K562 (cell line): ENCODE measurements around the gene SESN3. TPM values are rescaled to one million over a fixed set of nuclear protein-coding genes. Genes with fewer than 3 reads are reported as not detected.

Source experiments
- ATAC-seq: fragments of 200-7000 bp; cut with Tn5 transposase; 3 replicates; pipeline ENCODE4 v1.9.1; 2020; ENCODE audit warnings: moderate library complexity
- BruUV-seq: library from RNA; stranded (reverse); fragments of 400-500 nt; replicated peaks from 2 replicates; lab custom pipeline; 2021; lab: Mats Ljungman, UMichigan
- CTCF ChIA-PET: fragments of 300-600 bp; formaldehyde crosslinking; extraction: SDS; loops from one replicate; lab custom pipeline; 2021; ENCODE audit warnings: low intra/inter-chr PET ratio; lab: Yijun Ruan, JAX
- POLR2A ChIA-PET: fragments of 300-600, 350-650 bp; sonication (Branson Sonifier 250); formaldehyde crosslinking; extraction: SDS; loops from one replicate; lab custom pipeline; 2021; ENCODE audit warnings: antibody characterized with exemption, inconsistent platforms; lab: Yijun Ruan, JAX
- DNase-seq, 4 experiments: peaks; one replicate each; pipeline versions ENCODE4 v3.0.0 to v3.0.0-alpha.2; 2011 to 2018; ENCODE audit warnings: low spot score in 3 of 4, mixed read lengths in 3 of 4; ENCODE audit errors: extremely low read depth in 1 of 4
- FAIRE-seq: peaks from 2 replicates; lab custom pipeline; 2011; peaks lifted over from hg19 to GRCh38; lab: Jason Lieb, UNC
- H2AFZ ChIP-seq: 2 replicates; pipeline ENCODE4 v1.6.0; 2011; ENCODE audit warnings: low read depth, low read length, control low read depth, inconsistent platforms
- H3K27ac ChIP-seq: fragments of 200-600 bp; 3 replicates; pipeline ENCODE4 v1.8.0; 2011; ENCODE audit warnings: low read depth, mild to moderate bottlenecking, control low read depth, inconsistent platforms, low read length, moderate library complexity, mixed read lengths; ENCODE audit errors: extremely low read depth
- H3K27me3 ChIP-seq, 2 experiments: fragments of 300-600 bp in 1 of 2; 2 replicates in 1 of 2; 3 replicates in 1 of 2; pipeline versions ENCODE4 v1.6.0 to v1.8.0; 2011; ENCODE audit warnings: inconsistent platforms in 2 of 2, low read length in 2 of 2, mild to moderate bottlenecking in 1 of 2, mixed read lengths in 1 of 2, moderate library complexity in 1 of 2; ENCODE audit not compliant: control insufficient read depth in 2 of 2, insufficient read depth in 2 of 2
- H3K36me3 ChIP-seq: fragments of 300-600 bp; 3 replicates; pipeline ENCODE4 v1.8.0; 2011; ENCODE audit warnings: mild to moderate bottlenecking, low read length, inconsistent platforms; ENCODE audit not compliant: control insufficient read depth, insufficient read depth
- H3K4me1 ChIP-seq, 2 experiments: fragments of 200-600 bp in 1 of 2; replicated peaks in 1 of 2; 2 replicates in 1 of 2; 3 replicates in 1 of 2; pipeline versions ENCODE4 v1.5.1 to v1.8.0; 2011; ENCODE audit warnings: inconsistent platforms in 2 of 2, low read length in 2 of 2, mild to moderate bottlenecking in 1 of 2, mixed read lengths in 1 of 2, moderate library complexity in 1 of 2; ENCODE audit not compliant: control insufficient read depth in 2 of 2, insufficient read depth in 2 of 2
- H3K4me2 ChIP-seq: 2 replicates; pipeline ENCODE4 v1.6.1; 2011; ENCODE audit warnings: low read length, control low read depth, inconsistent platforms, mixed read lengths; ENCODE audit not compliant: insufficient read depth
- H3K4me3 ChIP-seq: fragments of 200-600 bp; sonication (generic), shearing (Covaris generic); 2 replicates; pipeline ENCODE4 v1.5.1; 2016; ENCODE audit warnings: control low read depth, inconsistent platforms
- H3K79me2 ChIP-seq: fragments of 200-600 bp; 3 replicates; pipeline ENCODE4 v1.8.0; 2011; ENCODE audit warnings: low read length, inconsistent platforms; ENCODE audit not compliant: control insufficient read depth, insufficient read depth
- H3K9ac ChIP-seq, 2 experiments: 2 replicates each; pipeline versions ENCODE4 v1.6.0 to v1.6.1; 2011; ENCODE audit warnings: low read depth in 2 of 2, low read length in 2 of 2, control low read depth in 1 of 2, inconsistent platforms in 1 of 2, mild to moderate bottlenecking in 1 of 2, mixed read lengths in 1 of 2; ENCODE audit not compliant: insufficient read depth in 1 of 2
- H3K9me1 ChIP-seq: one replicate; pipeline ENCODE4 v1.6.0; 2011; ENCODE audit warnings: inconsistent platforms, mild to moderate bottlenecking, low read length, moderate library complexity; ENCODE audit not compliant: control insufficient read depth, insufficient read depth
- H3K9me3 ChIP-seq: replicated peaks from 2 replicates; pipeline ENCODE4 v1.5.1; 2011; ENCODE audit warnings: low read depth, low read length, inconsistent platforms; ENCODE audit not compliant: control insufficient read depth, insufficient read depth
- H4K20me1 ChIP-seq: replicated peaks from 2 replicates; pipeline ENCODE4 v1.6.1; 2011; ENCODE audit warnings: low read length, inconsistent platforms, mixed read lengths; ENCODE audit not compliant: control insufficient read depth, insufficient read depth
- CBX8 ChIP-seq: fragments of 200-600 bp; sonication (generic); IDR thresholded peaks from 2 replicates; pipeline ENCODE4 v1.6.1; 2012; ENCODE audit warnings: borderline replicate concordance, mixed run types, low read depth, mild to moderate bottlenecking, moderate library complexity, mixed read lengths, low read length, control low read depth, inconsistent platforms; ENCODE audit not compliant: poor library complexity, severe bottlenecking; ENCODE audit errors: extremely low read depth
- HDAC2 ChIP-seq: fragments of 450-650 bp; IDR thresholded peaks from 2 replicates; pipeline ENCODE4 v1.6.1; 2016; ENCODE audit warnings: mild to moderate bottlenecking
- MYNN ChIP-seq, 2 experiments: sonication (generic); formaldehyde crosslinking in 1 of 2; IDR thresholded peaks; 2 replicates each; pipeline versions ENCODE4 v1.5.0 to v1.6.1; 2016 to 2020; ENCODE audit warnings: antibody characterized with exemption in 1 of 2, missing genetic modification reagents in 1 of 2
- NFE2 ChIP-seq: IDR thresholded peaks from 2 replicates; pipeline ENCODE4 v1.6.1; 2014; ENCODE audit warnings: antibody characterized with exemption, low read depth
- RBM39 ChIP-seq: fragments of 200-400 bp; formaldehyde crosslinking; optimal IDR thresholded peaks from 2 replicates; pipeline ENCODE3; 2018; ENCODE audit warnings: low read depth, low read length
- SP2 ChIP-seq: IDR thresholded peaks from 2 replicates; pipeline ENCODE4 v1.6.1; 2011; ENCODE audit warnings: mild to moderate bottlenecking, low read depth, low read length, moderate library complexity; ENCODE audit not compliant: poor library complexity, severe bottlenecking; ENCODE audit errors: extremely low read depth
- ZNF165 ChIP-seq: fragments of 250-450 bp; sonication (Bioruptor Pico); IDR thresholded peaks from 2 replicates; pipeline ENCODE4 v1.4.0; 2020; ENCODE audit warnings: borderline replicate concordance
- ZNF253 ChIP-seq: fragments of 250-450 bp; sonication (Bioruptor Pico); conservative IDR thresholded peaks from 2 replicates; pipeline ENCODE4 v1.6.1; 2021; ENCODE audit warnings: mild to moderate bottlenecking
- ZNF316 ChIP-seq: fragments of 450-650 bp; IDR thresholded peaks from 2 replicates; pipeline ENCODE4 v1.6.1; 2016
- ZNF41 ChIP-seq: fragments of 250-450 bp; sonication (Bioruptor Pico); conservative IDR thresholded peaks from 2 replicates; pipeline ENCODE4 v1.4.0; 2020; ENCODE audit warnings: mild to moderate bottlenecking
- WGBS: fragments of 100-300 bp; shearing (Covaris generic); methylation state at CpG from one replicate; pipeline ENCODE4 v1.1.6; 2016; ENCODE audit warnings: low coverage, mixed read lengths; ENCODE audit not compliant: insufficient coverage; ENCODE audit errors: missing lambda C conversion rate; 5-methylcytosine and 5-hydroxymethylcytosine counted together
- in situ Hi-C: fragments of 300-500 bp; cut with MboI; formaldehyde crosslinking; loops from 4 replicates; pipeline ENCODE4 v1.15.0; 2018; ENCODE audit warnings: inconsistent platforms, mixed read lengths
- intact Hi-C: fragments of 100-400 bp; cut with micrococcal nuclease; formaldehyde crosslinking; loops from 2 replicates; pipeline ENCODE4 v1.14.2; 2022
- polyA plus RNA-seq, 8 experiments: library from polyadenylated mRNA; depleted of rRNA in 4 of 8; stranded (reverse) in 5 of 8; unstranded in 3 of 8; fragments of >200 nt; fragmentation: Nextera tagmentation in 2 of 8; fragmentation: Illumina TruSeq in 1 of 8; extraction: Ambion mirVana in 2 of 8; extraction: Trizol in 1 of 8; gene quantifications; 2 replicates each; pipeline versions ENCODE4 v1.2.1 to v1.2.3, GENCODE V29; 2011 to 2014; ENCODE audit warnings: inconsistent platforms in 1 of 8, missing spikeins in 1 of 8
- total RNA-seq, 7 experiments: library from RNA; depleted of rRNA in 6 of 7; stranded (reverse); fragments of >200 nt in 6 of 7; fragmentation: Illumina TruSeq in 2 of 7; extraction: Trizol in 2 of 7; gene quantifications; 2 replicates each; pipeline versions ENCODE4 v1.2.1 to v1.2.3, GENCODE V29; 2011 to 2021; ENCODE audit warnings: low replicate concordance in 1 of 7
- TF ChIP-seq, protein P1 (sequence below): sonication (generic); formaldehyde crosslinking; IDR thresholded peaks from 2 replicates; pipeline ENCODE4 v1.8.0; 2023; ENCODE audit warnings: mild to moderate bottlenecking, missing genetic modification reagents
- TF ChIP-seq, protein P2 (sequence below): fragments of 450-650 bp; IDR thresholded peaks from 2 replicates; pipeline ENCODE4 v1.6.1; 2018; ENCODE audit not compliant: partially characterized antibody
- TF ChIP-seq, protein P3 (sequence below): fragments of 250-450 bp; sonication (Bioruptor Pico); IDR thresholded peaks from 2 replicates; pipeline ENCODE4 v1.5.1; 2021; ENCODE audit warnings: mild to moderate bottlenecking

SESN3 gene
- total and polyA plus RNA-seq, 9 of the 15 experiments (the other 6 are each of a cell fraction or from before 2014, with no cell fraction given), result 0.44 to 2.6 (median 1.5) TPM

DNA sequence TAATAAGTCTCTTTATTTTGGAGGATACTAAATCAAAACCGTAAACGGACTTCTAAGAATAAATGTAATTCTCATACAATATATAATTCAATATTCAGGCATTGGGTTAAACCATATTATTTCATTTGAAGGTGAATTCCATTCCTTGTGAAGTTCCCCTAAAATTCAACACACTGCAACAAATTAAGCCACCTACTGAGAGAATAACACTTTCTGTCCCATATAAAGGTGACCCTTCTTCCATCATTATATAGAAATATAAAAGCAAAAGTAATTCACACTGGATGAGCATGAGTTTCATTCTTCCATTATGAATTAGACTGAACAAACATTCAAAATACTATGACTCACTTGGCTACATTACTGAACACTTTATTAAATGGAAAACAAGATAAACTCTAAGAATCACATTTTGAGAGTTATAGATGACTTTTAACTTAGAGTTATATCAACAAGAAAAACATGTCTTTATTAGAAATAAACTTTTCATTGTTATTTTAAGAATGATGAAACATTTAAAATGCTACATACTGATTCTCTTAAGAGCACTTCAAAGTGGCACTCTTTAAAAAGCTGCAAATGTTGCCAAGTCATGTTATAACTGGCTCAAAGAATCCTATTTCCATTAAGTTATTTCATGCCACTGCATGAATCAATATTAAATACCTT is 2.8 kb downstream of the SESN3 start:
- no peak for FAIRE-seq
- DNase-seq, result no peak
- no peaks in the 10 kb centered on the region for H3K9me1 ChIP-seq
- peaks cover 0 to 5% of the 10 kb centered on the region in 2 experiments; a peak in 1 of 5 replicates for H3K27me3 ChIP-seq
- ATAC-seq, result no peak
- peaks cover 4% of the 10 kb centered on the region; the same call in 1 of the 2 replicates for H3K9me3 ChIP-seq
- H4K20me1 ChIP-seq, result no peaks in the 10 kb centered on the region
- no TSS peak for BruUV-seq
- H3K4me3 ChIP-seq, result no peak overlapping the region
- no peak overlapping the region for H3K4me2 ChIP-seq
- 30% methylated on average over 2 of the region's 2 CpGs for WGBS
- no peaks in the 10 kb centered on the region for H3K36me3 ChIP-seq
- CTCF ChIA-PET, result no interaction called here
- peaks cover 4 to 14% of the 10 kb centered on the region in 2 experiments; a peak in 4 of 5 replicates for H3K4me1 ChIP-seq
- no peak overlapping the region for H3K9ac ChIP-seq
- no peak overlapping the region for H2AFZ ChIP-seq
- H3K27ac ChIP-seq, result peak overlapping the region; percentile 5; the same call in 1 of the 3 replicates
- POLR2A ChIA-PET, result interaction anchor here (1.0 to 1.3 kb wide), 3 partner anchors 10 to 27 kb away, joined by 3 to 5 read pairs (median 3); no protein-coding TSS in a partner anchor
- intact Hi-C loops (no loop called here), in situ Hi-C loops (no loop called here)
- 0 out of 3 replicates have a peak, but pooled peaks cover 4% of the 10 kb centered on the region for H3K79me2 ChIP-seq
- TF ChIP-seq ZNF41 (CRISPR knock-in tag), result no peak
- TF ChIP-seq SP2, result no peak
- TF ChIP-seq ZNF253, result no peak
- no peak for TF ChIP-seq ZNF165 (CRISPR knock-in tag)
- TF ChIP-seq, protein P1, sequence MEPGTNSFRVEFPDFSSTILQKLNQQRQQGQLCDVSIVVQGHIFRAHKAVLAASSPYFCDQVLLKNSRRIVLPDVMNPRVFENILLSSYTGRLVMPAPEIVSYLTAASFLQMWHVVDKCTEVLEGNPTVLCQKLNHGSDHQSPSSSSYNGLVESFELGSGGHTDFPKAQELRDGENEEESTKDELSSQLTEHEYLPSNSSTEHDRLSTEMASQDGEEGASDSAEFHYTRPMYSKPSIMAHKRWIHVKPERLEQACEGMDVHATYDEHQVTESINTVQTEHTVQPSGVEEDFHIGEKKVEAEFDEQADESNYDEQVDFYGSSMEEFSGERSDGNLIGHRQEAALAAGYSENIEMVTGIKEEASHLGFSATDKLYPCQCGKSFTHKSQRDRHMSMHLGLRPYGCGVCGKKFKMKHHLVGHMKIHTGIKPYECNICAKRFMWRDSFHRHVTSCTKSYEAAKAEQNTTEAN (CRISPR knock-in tag), result no peak
- peak; percentile 66 for TF ChIP-seq NFE2
- TF ChIP-seq, protein P2, sequence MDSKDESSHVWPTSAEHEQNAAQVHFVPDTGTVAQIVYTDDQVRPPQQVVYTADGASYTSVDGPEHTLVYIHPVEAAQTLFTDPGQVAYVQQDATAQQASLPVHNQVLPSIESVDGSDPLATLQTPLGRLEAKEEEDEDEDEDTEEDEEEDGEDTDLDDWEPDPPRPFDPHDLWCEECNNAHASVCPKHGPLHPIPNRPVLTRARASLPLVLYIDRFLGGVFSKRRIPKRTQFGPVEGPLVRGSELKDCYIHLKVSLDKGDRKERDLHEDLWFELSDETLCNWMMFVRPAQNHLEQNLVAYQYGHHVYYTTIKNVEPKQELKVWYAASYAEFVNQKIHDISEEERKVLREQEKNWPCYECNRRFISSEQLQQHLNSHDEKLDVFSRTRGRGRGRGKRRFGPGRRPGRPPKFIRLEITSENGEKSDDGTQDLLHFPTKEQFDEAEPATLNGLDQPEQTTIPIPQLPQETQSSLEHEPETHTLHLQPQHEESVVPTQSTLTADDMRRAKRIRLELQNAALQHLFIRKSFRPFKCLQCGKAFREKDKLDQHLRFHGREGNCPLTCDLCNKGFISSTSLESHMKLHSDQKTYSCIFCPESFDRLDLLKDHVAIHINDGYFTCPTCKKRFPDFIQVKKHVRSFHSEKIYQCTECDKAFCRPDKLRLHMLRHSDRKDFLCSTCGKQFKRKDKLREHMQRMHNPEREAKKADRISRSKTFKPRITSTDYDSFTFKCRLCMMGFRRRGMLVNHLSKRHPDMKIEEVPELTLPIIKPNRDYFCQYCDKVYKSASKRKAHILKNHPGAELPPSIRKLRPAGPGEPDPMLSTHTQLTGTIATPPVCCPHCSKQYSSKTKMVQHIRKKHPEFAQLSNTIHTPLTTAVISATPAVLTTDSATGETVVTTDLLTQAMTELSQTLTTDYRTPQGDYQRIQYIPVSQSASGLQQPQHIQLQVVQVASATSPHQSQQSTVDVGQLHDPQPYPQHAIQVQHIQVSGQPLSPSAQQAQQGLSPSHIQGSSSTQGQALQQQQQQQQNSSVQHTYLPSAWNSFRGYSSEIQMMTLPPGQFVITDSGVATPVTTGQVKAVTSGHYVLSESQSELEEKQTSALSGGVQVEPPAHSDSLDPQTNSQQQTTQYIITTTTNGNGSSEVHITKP, result peak; percentile 63
- TF ChIP-seq ZNF316, result peak; percentile 44
- no peak for TF ChIP-seq RBM39
- no peak for TF ChIP-seq HDAC2
- TF ChIP-seq CBX8, result peak; percentile 15
- TF ChIP-seq, protein P3, sequence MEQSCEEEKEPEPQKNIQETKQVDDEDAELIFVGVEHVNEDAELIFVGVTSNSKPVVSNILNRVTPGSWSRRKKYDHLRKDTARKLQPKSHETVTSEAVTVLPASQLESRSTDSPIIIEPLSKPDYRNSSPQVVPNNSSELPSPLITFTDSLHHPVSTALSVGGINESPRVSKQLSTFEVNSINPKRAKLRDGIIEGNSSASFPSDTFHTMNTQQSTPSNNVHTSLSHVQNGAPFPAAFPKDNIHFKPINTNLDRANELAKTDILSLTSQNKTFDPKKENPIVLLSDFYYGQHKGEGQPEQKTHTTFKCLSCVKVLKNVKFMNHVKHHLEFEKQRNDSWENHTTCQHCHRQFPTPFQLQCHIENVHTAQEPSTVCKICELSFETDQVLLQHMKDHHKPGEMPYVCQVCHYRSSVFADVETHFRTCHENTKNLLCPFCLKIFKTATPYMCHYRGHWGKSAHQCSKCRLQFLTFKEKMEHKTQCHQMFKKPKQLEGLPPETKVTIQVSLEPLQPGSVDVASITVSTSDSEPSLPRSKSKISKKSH (CRISPR knock-in tag), result no peak
- TF ChIP-seq MYNN (IDR thresholded peaks at IDR 0.05), result no peak
- no peak for TF ChIP-seq MYNN (CRISPR knock-in tag; IDR thresholded peaks at IDR 0.05)
